HepG2 (cell line): ENCODE results near the gene PBX1. TPM values are rescaled to one million over a fixed set of nuclear protein-coding genes. Genes with fewer than 3 reads are reported as not detected.

Experiments
- ATAC-seq: fragments of 200-7000 bp; cut with Tn5 transposase; 3 replicates; pipeline ENCODE4 v1.9.1; 2020; ENCODE audit warnings: mild to moderate bottlenecking, moderate library complexity
- BruUV-seq: library from RNA; stranded (reverse); fragments of 400-500 nt; replicated peaks from 2 replicates; lab custom pipeline; 2021; lab: Mats Ljungman, UMichigan
- CTCF ChIA-PET: fragments of 300-600 bp; formaldehyde crosslinking; extraction: SDS; loops from one replicate; lab custom pipeline; 2021; ENCODE audit warnings: low total read pairs, inconsistent platforms, low intra/inter-chr PET ratio; lab: Yijun Ruan, JAX
- POLR2A ChIA-PET: fragments of 350-600 bp; sonication (Branson Sonifier 250); formaldehyde crosslinking; loops from one replicate; lab custom pipeline; 2020; ENCODE audit warnings: antibody characterized with exemption, inconsistent platforms; lab: Yijun Ruan, JAX
- DNase-seq: peaks from one replicate; pipeline ENCODE4 v3.0.0-alpha.2; 2015; ENCODE audit warnings: low spot score
- FAIRE-seq: peaks from 3 replicates; lab custom pipeline; 2011; peaks lifted over from hg19 to GRCh38; lab: Jason Lieb, UNC
- H2AFZ ChIP-seq: one replicate; pipeline ENCODE4 v1.6.1; 2011; ENCODE audit warnings: low read length, inconsistent platforms
- H3K27ac ChIP-seq: fragments of 300-600 bp; 3 replicates; pipeline ENCODE4 v1.8.0; 2011; ENCODE audit warnings: mixed run types, mild to moderate bottlenecking, mixed read lengths, low read length, inconsistent platforms; ENCODE audit not compliant: insufficient read depth; ENCODE audit errors: extremely low read length
- H3K27me3 ChIP-seq, 2 experiments: fragments of 200-600 bp in 1 of 2; 2 replicates in 1 of 2; 3 replicates in 1 of 2; pipeline versions ENCODE4 v1.6.0 to v1.8.0; 2011; ENCODE audit warnings: low read length in 2 of 2, mild to moderate bottlenecking in 2 of 2, moderate library complexity in 2 of 2, inconsistent platforms in 1 of 2; ENCODE audit not compliant: insufficient read depth in 2 of 2, control insufficient read depth in 1 of 2
- H3K36me3 ChIP-seq, 2 experiments: fragments of 200-600 bp in 1 of 2; replicated peaks in 1 of 2; 2 replicates in 1 of 2; 3 replicates in 1 of 2; pipeline versions ENCODE4 v1.5.1 to v1.8.0; 2011; ENCODE audit warnings: low read length in 2 of 2, inconsistent platforms in 1 of 2; ENCODE audit not compliant: insufficient read depth in 2 of 2, control insufficient read depth in 1 of 2
- H3K4me1 ChIP-seq: 2 replicates; pipeline ENCODE4 v1.5.1; 2012; ENCODE audit warnings: low read length, inconsistent platforms; ENCODE audit not compliant: insufficient read depth
- H3K4me2 ChIP-seq: 2 replicates; pipeline ENCODE4 v1.6.0; 2011; ENCODE audit warnings: low read depth, low read length, inconsistent platforms
- H3K4me3 ChIP-seq, 3 experiments: fragments of 200-600 bp in 1 of 3; sonication (generic), shearing (Covaris generic) in 1 of 3; replicated peaks in 1 of 3; 2 replicates each; pipeline ENCODE4 v1.5.1; 2011 to 2016; ENCODE audit warnings: low read length in 3 of 3, inconsistent platforms in 2 of 3, low read depth in 2 of 3, mild to moderate bottlenecking in 2 of 3, control low read depth in 1 of 3, mixed read lengths in 1 of 3; ENCODE audit not compliant: insufficient read depth in 1 of 3
- H3K79me2 ChIP-seq: one replicate; pipeline ENCODE4 v1.6.1; 2011; ENCODE audit warnings: low read length, inconsistent platforms; ENCODE audit not compliant: insufficient read depth
- H3K9ac ChIP-seq: 2 replicates; pipeline ENCODE4 v1.6.0; 2011; ENCODE audit warnings: mild to moderate bottlenecking, low read depth, low read length, inconsistent platforms; ENCODE audit not compliant: insufficient read depth
- H3K9me3 ChIP-seq: 2 replicates; pipeline ENCODE4 v1.5.1; 2012; ENCODE audit warnings: mild to moderate bottlenecking, low read length
- H4K20me1 ChIP-seq: 2 replicates; pipeline ENCODE4 v1.6.0; 2011; ENCODE audit warnings: inconsistent platforms, mild to moderate bottlenecking, low read length, moderate library complexity; ENCODE audit not compliant: insufficient read depth
- AGO1 ChIP-seq: fragments of 200-400 bp; formaldehyde crosslinking; IDR thresholded peaks from 2 replicates; pipeline ENCODE4 v1.6.1; 2017; ENCODE audit warnings: mild to moderate bottlenecking, low read depth, low read length, moderate library complexity; ENCODE audit not compliant: poor library complexity, severe bottlenecking
- AHR ChIP-seq: IDR thresholded peaks from 2 replicates; pipeline ENCODE4 v1.6.1; 2018; ENCODE audit warnings: missing genetic modification reagents, missing compliant biosample characterization
- BRCA1 ChIP-seq: sonication (generic); formaldehyde crosslinking; IDR thresholded peaks from 2 replicates; pipeline ENCODE4 v1.4.0; 2020; ENCODE audit warnings: missing genetic modification reagents
- FOXA1 ChIP-seq, 2 experiments: fragments of 450-650 bp in 1 of 2; sonication (generic) in 1 of 2; formaldehyde crosslinking in 1 of 2; IDR thresholded peaks; 2 replicates each; pipeline versions ENCODE4 v1.4.0 to v1.6.1; 2016 to 2020; ENCODE audit warnings: missing genetic modification reagents in 1 of 2
- KAT8 ChIP-seq: IDR thresholded peaks from 2 replicates; pipeline ENCODE4 v1.6.1; 2016; ENCODE audit warnings: missing genetic modification reagents, missing compliant biosample characterization
- MEIS2 ChIP-seq: sonication (generic); formaldehyde crosslinking; IDR thresholded peaks from 2 replicates; pipeline ENCODE4 v1.9.0; 2021; ENCODE audit warnings: mild to moderate bottlenecking, missing genetic modification reagents
- NBN ChIP-seq: fragments of 450-650 bp; conservative IDR thresholded peaks from 2 replicates; pipeline ENCODE4 v1.6.1; 2017
- NCOA1 ChIP-seq: sonication (generic); formaldehyde crosslinking; IDR thresholded peaks from 2 replicates; pipeline ENCODE4 v1.9.0; 2021; ENCODE audit warnings: missing genetic modification reagents
- NCOA5 ChIP-seq: sonication (generic); formaldehyde crosslinking; IDR thresholded peaks from 2 replicates; pipeline ENCODE4 v1.4.0; 2020; ENCODE audit warnings: missing genetic modification reagents
- POLR2G ChIP-seq: fragments of 200-400 bp; formaldehyde crosslinking; IDR thresholded peaks from 2 replicates; pipeline ENCODE4 v1.6.1; 2018; ENCODE audit warnings: mild to moderate bottlenecking, low read depth, low read length, moderate library complexity
- ZC3H4 ChIP-seq: sonication (generic); formaldehyde crosslinking; IDR thresholded peaks from 2 replicates; pipeline ENCODE4 v1.4.0; 2020; ENCODE audit warnings: missing genetic modification reagents, borderline replicate concordance
- ZFYVE20 ChIP-seq: sonication (generic); formaldehyde crosslinking; IDR thresholded peaks from 2 replicates; pipeline ENCODE4 v1.8.0; 2023; ENCODE audit warnings: low read depth, mild to moderate bottlenecking, moderate library complexity, missing genetic modification reagents, borderline replicate concordance
- WGBS: methylation state at CpG from one replicate; pipeline ENCODE4 v1.1.6; 2017; ENCODE audit warnings: low lambda C conversion rate; 5-methylcytosine and 5-hydroxymethylcytosine counted together
- in situ Hi-C: cut with HindIII; loops from 2 replicates; pipeline ENCODE4 v1.10.0; 2017; ENCODE audit warnings: low pct_unique_long_range_greater_than_20kb; ENCODE audit not compliant: extremely low pct_ligation_motif_present
- intact Hi-C: fragments of 100-400 bp; cut with micrococcal nuclease; formaldehyde crosslinking; loops from one replicate; pipeline ENCODE4 v1.10.0; 2022; ENCODE audit not compliant: unreplicated experiment
- polyA plus RNA-seq, 8 experiments: library from polyadenylated mRNA; depleted of rRNA in 3 of 8; stranded (reverse) in 7 of 8; unstranded in 1 of 8; fragments of >200 nt; fragmentation: Illumina TruSeq in 4 of 8; extraction: Trizol in 4 of 8; gene quantifications; 2 replicates each; pipeline versions ENCODE4 v1.2.1 to v1.2.3, GENCODE V29; 2011 to 2016; ENCODE audit warnings: low read depth in 4 of 8, missing spikeins in 1 of 8, mixed read lengths in 1 of 8; ENCODE audit not compliant: insufficient read depth in 1 of 8
- total RNA-seq, 5 experiments: library from RNA; depleted of rRNA; stranded (reverse); fragments of >200 nt; fragmentation: Illumina TruSeq; extraction: Trizol; gene quantifications; 2 replicates each; pipeline ENCODE4 v1.2.3, GENCODE V29; 2016; ENCODE audit warnings: low read depth in 1 of 5
- TF ChIP-seq, protein P1 (sequence below): sonication (generic); formaldehyde crosslinking; IDR thresholded peaks from 2 replicates; pipeline ENCODE4 v1.4.0; 2020; ENCODE audit warnings: mild to moderate bottlenecking, missing genetic modification reagents
- TF ChIP-seq, protein P2 (sequence below): sonication (generic); formaldehyde crosslinking; IDR thresholded peaks from 2 replicates; pipeline ENCODE4 v1.4.0; 2020; ENCODE audit warnings: missing genetic modification reagents, borderline replicate concordance

The PBX1 gene
- total and polyA plus RNA-seq, 2 of the 13 experiments (the other 11 are each of a cell fraction or from before 2014, with no cell fraction given), result 0.24 TPM; not detected in 1

DNA sequence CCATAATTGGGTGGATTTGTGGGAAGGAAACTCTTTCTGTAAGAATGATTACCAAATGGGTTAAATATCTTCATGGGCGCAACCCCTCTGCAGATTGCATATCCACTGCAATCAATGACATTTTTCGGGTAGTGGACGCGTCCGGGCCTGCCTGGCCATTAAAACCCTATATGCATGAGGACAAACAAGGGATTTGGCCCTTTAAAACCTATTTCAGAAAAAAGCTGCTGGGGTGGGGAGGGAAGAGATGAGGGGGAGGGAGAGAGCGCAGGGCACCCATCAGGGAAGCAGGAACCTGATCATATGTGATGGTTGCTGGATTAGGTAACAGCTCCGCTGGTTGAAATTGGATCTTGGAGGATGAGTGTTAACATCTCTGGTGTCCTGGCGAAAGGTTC, 228.8 kb downstream of the PBX1 start:
- no peak overlapping the region for H3K27ac ChIP-seq
- no peaks in the 10 kb centered on the region for H3K9me3 ChIP-seq
- WGBS, result 70% methylated on average over 8 of the region's 8 CpGs
- H3K9ac ChIP-seq, result no peak overlapping the region
- DNase-seq, result no peak
- H3K4me1 ChIP-seq, result no peaks in the 10 kb centered on the region
- FAIRE-seq, result no peak
- H4K20me1 ChIP-seq, result no peaks in the 10 kb centered on the region
- no peak overlapping the region for H3K4me2 ChIP-seq
- CTCF ChIA-PET, result interaction anchor here (1.5 to 1.9 kb wide), 2 partner anchors 114 to 1378 kb away, joined by 7 to 12 read pairs; no protein-coding TSS in a partner anchor
- no peak overlapping the region for H3K4me3 ChIP-seq
- TF ChIP-seq POLR2G (no peak), NCOA1 (CRISPR knock-in tag) (no peak), NBN (no peak), KAT8 (CRISPR knock-in tag) (no peak), AGO1 (no peak), ZC3H4 (CRISPR knock-in tag) (no peak), NCOA5 (CRISPR knock-in tag) (no peak)
- TF ChIP-seq, protein P1, sequence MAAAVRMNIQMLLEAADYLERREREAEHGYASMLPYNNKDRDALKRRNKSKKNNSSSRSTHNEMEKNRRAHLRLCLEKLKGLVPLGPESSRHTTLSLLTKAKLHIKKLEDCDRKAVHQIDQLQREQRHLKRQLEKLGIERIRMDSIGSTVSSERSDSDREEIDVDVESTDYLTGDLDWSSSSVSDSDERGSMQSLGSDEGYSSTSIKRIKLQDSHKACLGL (CRISPR knock-in tag), result no peak
- TF ChIP-seq, all 625 proteins: peak for 0
- in situ Hi-C loops (loop anchor here (10.0 kb wide), 1 partner anchor 113 kb away; no protein-coding TSS in a partner anchor), intact Hi-C loops (loop anchor here (1.0 to 2.0 kb wide), 4 partner anchors 115 to 1427 kb away; no protein-coding TSS in a partner anchor)
- H3K36me3 ChIP-seq, result no peaks in the 10 kb centered on the region
- H3K79me2 ChIP-seq, result no peaks in the 10 kb centered on the region
- peaks cover 0 to 3% of the 10 kb centered on the region in 2 experiments; a peak in 1 of 5 replicates for H3K27me3 ChIP-seq
- H2AFZ ChIP-seq, result no peak overlapping the region
- no TSS peak for BruUV-seq
- POLR2A ChIA-PET, result no interaction called here
- no peak; the same call in 2 of the 3 replicates for ATAC-seq

DNA sequence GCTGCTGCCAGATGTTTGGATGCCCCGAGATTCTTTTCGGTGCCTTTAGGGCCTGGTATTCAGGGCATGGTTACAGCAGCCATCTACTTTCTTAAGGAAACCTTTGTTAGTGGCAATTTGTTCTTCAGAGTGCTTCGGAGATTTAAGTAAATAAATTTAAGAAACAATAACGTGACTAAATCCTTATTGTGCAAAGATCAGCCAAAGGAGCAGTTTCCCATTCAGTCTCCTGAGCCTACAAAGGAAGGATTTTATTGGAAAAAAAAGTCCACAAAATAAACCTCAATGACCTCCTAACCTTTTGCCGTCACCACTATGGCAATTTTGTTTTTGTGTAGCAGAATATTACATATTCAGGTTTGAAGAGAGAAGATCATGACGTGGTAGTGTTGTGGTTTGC, 231.1 kb downstream of the PBX1 start:
- Histone ChIP-seq H3K27ac (no peak overlapping the region), H3K36me3 (no peaks in the 10 kb centered on the region), H2AFZ (no peak overlapping the region), H3K4me1 (no peaks in the 10 kb centered on the region), H4K20me1 (no peaks in the 10 kb centered on the region), H3K27me3 (peaks cover 0 to 1% of the 10 kb centered on the region in 2 experiments; a peak in 1 of 5 replicates), H3K79me2 (no peaks in the 10 kb centered on the region), H3K9ac (no peak overlapping the region), H3K4me3 (no peak overlapping the region), H3K4me2 (no peak overlapping the region), H3K9me3 (no peaks in the 10 kb centered on the region)
- no peak for ATAC-seq
- no peak for DNase-seq
- FAIRE-seq, result no peak
- CTCF ChIA-PET, result no interaction called here
- WGBS, result 23% methylated on average over 6 of the region's 6 CpGs
- POLR2A ChIA-PET, result no interaction called here
- in situ Hi-C loops (loop anchor here (10.0 kb wide), 1 partner anchor 1255 kb away; no protein-coding TSS in a partner anchor), intact Hi-C loops (no loop called here)
- no TSS peak for BruUV-seq
- TF ChIP-seq ZFYVE20 (CRISPR knock-in tag) (no peak), FOXA1 (IDR thresholded peaks at IDR 0.05) (no peak), FOXA1 (CRISPR knock-in tag; IDR thresholded peaks at IDR 0.05) (no peak), BRCA1 (CRISPR knock-in tag) (no peak), AHR (CRISPR knock-in tag) (no peak), MEIS2 (CRISPR knock-in tag) (no peak)
- TF ChIP-seq, protein P2, sequence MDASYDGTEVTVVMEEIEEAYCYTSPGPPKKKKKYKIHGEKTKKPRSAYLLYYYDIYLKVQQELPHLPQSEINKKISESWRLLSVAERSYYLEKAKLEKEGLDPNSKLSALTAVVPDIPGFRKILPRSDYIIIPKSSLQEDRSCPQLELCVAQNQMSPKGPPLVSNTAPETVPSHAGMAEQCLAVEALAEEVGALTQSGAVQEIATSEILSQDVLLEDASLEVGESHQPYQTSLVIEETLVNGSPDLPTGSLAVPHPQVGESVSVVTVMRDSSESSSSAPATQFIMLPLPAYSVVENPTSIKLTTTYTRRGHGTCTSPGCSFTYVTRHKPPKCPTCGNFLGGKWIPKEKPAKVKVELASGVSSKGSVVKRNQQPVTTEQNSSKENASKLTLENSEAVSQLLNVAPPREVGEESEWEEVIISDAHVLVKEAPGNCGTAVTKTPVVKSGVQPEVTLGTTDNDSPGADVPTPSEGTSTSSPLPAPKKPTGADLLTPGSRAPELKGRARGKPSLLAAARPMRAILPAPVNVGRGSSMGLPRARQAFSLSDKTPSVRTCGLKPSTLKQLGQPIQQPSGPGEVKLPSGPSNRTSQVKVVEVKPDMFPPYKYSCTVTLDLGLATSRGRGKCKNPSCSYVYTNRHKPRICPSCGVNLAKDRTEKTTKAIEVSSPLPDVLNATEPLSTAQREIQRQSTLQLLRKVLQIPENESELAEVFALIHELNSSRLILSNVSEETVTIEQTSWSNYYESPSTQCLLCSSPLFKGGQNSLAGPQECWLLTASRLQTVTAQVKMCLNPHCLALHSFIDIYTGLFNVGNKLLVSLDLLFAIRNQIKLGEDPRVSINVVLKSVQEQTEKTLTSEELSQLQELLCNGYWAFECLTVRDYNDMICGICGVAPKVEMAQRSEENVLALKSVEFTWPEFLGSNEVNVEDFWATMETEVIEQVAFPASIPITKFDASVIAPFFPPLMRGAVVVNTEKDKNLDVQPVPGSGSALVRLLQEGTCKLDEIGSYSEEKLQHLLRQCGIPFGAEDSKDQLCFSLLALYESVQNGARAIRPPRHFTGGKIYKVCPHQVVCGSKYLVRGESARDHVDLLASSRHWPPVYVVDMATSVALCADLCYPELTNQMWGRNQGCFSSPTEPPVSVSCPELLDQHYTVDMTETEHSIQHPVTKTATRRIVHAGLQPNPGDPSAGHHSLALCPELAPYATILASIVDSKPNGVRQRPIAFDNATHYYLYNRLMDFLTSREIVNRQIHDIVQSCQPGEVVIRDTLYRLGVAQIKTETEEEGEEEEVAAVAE (CRISPR knock-in tag), result no peak
